Testis (tissue), 2 donors: ENCODE results near the gene ARHGEF11.

Source experiments
- POLR2A ChIP-seq: fragments of 450-650 bp; IDR thresholded peaks from one replicate; pipeline ENCODE4 v1.6.1; 2017; ENCODE audit warnings: antibody characterized with exemption, mild to moderate bottlenecking, moderate library complexity
- TF ChIP-seq, protein P1 (sequence below), 3 experiments: fragments of 450-650 bp in 2 of 3; fragments of 200-600 bp in 1 of 3; sonication (generic) in 1 of 3; IDR thresholded peaks; one replicate each; pipeline ENCODE4 v1.5.1; 2016 to 2019; ENCODE audit warnings: antibody characterized with exemption in 3 of 3, mild to moderate bottlenecking in 2 of 3, moderate library complexity in 1 of 3

DNA sequence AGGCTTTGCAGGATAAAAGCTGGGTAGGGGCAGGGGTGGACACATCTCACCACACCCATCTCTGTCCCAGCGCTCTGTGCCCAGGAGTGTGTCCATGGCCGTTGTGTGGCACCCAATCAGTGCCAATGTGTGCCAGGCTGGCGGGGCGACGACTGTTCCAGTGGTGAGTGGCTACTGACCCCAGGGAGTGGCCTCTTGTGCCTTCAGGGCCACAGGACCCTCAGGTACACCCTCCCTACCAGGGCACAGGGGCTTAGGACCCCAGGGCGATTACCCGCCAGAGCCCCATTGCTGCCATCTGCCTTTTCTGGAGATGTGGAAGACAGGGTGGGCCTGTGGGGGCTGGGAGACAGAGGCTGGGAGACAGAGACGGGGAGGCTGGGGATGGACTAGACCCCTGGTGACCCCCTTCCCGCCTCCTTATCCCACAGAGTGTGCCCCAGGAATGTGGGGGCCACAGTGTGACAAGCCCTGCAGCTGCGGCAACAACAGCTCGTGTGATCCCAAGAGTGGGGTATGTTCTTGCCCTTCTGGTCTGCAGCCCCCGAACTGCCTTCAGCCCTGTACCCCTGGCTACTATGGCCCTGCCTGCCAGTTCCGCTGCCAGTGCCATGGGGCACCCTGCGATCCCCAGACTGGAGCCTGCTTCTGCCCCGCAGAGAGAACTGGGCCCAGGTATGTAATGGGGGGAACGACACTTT, 139.2 kb downstream of the ARHGEF11 start:
- TF ChIP-seq, protein P1, sequence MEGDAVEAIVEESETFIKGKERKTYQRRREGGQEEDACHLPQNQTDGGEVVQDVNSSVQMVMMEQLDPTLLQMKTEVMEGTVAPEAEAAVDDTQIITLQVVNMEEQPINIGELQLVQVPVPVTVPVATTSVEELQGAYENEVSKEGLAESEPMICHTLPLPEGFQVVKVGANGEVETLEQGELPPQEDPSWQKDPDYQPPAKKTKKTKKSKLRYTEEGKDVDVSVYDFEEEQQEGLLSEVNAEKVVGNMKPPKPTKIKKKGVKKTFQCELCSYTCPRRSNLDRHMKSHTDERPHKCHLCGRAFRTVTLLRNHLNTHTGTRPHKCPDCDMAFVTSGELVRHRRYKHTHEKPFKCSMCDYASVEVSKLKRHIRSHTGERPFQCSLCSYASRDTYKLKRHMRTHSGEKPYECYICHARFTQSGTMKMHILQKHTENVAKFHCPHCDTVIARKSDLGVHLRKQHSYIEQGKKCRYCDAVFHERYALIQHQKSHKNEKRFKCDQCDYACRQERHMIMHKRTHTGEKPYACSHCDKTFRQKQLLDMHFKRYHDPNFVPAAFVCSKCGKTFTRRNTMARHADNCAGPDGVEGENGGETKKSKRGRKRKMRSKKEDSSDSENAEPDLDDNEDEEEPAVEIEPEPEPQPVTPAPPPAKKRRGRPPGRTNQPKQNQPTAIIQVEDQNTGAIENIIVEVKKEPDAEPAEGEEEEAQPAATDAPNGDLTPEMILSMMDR (IDR thresholded peaks at IDR 0.05): no peak
- TF ChIP-seq POLR2A: no peak
